Activated CD8-positive, alpha-beta memory T cell treated with anti-CD3 and anti-CD28 coated beads for 36 hours (primary cell): Measurements from ENCODE around the gene ZKSCAN4. TPM values are rescaled to one million over a fixed set of nuclear protein-coding genes. Genes with fewer than 3 reads are reported as not detected.

Experiments used
- CTCF ChIA-PET: fragments of 350-600 bp; sonication (Branson Sonifier 250); formaldehyde crosslinking; loops from one replicate; lab custom pipeline; 2021; ENCODE audit warnings: antibody characterized with exemption; lab: Charles Lee
- POLR2A ChIA-PET: fragments of 350-600 bp; sonication (Branson Sonifier 250); formaldehyde crosslinking; loops from one replicate; lab custom pipeline; 2021; ENCODE audit warnings: antibody characterized with exemption; lab: Charles Lee
- total RNA-seq, 2 experiments: library from RNA; stranded (reverse); gene quantifications; one replicate each; pipeline ENCODE4 v1.2.3, GENCODE V29; 2021

Gene ZKSCAN4
- total RNA-seq, 2 experiments from 2014 or later = 4.4 to 4.5 TPM

DNA sequence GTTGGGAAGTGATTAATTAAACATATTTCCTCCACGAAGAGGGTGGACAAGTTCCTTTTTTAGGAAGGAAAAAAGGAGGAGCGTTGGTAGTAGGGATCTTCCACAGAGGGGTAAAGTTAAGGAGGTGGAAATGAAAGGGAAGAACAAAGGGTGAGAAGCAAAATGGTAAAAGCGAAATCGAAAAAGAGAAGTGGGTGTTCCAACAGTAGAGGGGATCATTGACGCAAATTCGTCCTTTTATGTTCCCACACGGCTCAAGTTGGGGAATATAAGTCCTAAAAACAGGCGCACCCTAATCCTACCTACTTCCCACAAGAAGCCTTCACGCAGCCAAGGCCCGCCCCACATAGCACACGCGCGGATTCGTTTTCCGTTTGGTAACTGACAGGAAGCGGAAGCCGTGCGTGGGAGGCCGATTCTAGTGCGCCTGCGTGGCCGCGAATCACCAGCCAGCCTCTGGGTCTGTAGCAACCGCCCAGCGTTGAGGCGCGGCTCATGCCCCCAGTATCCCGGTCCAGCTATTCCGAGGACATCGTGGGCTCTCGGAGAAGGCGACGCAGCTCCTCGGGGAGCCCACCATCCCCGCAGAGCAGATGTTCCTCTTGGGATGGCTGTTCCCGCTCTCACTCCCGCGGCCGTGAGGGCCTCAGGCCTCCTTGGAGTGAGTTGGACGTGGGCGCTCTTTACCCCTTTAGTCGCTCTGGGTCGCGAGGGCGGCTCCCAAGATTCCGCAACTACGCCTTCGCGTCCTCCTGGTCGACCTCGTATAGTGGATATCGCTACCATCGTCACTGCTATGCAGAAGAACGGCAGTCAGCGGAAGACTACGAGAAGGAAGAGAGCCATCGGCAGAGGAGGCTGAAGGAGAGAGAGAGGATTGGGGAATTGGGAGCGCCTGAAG is 7.1 kb upstream of the ZKSCAN4 start, which contains the start of gene NKAPL:
TSS of gene NKAPL (plus strand) at position 421 of the 901 bp plus-strand sequence. CDS start at position 496, 75 bp downstream.
- ChIA-PET CTCF (no interaction called here), POLR2A (no interaction called here)

DNA sequence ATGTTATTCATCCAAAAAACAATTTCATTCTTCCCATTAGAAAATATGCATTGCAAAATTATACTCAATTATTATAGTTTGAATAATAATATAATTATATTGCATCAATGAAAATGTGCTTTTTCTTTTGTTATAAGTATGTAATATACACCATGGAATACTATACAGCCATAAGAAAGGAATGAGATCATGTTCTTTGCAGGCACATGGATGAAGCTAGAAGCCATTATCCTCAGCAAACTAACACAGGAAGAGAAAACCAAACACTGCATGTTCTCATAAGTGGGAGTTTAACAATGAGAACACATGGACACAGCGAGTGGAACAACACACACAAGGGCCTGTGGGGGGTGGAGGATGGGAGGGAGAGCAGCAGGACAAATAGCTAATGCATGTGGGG is 5.0 kb upstream of the ZKSCAN4 start:
- CTCF ChIA-PET = no interaction called here
- POLR2A ChIA-PET = no interaction called here

DNA sequence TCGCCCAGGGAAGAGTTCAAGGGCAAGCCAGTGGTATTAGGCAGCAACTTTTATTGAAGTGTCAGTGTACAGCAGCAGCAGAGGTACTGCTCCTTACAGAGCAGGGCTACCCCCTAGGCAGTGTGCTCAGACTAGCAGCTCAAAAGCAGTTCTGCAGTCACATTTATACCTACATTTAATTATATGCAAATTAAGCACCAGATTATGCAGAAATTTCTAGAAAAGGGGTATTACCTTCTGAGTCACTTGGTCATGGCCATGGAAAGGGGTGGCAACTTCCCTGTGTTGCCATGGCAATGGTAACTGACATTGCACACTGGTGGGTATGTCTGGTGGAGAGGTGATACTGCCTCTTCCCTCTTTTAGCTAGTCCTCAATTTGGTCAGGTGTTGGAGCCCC is 2.1 kb upstream of the ZKSCAN4 start:
- CTCF ChIA-PET = interaction anchor here (0.6 kb wide), 1 partner anchor 58 kb away, joined by 6 read pairs; no protein-coding TSS in a partner anchor
- POLR2A ChIA-PET = no interaction called here

DNA sequence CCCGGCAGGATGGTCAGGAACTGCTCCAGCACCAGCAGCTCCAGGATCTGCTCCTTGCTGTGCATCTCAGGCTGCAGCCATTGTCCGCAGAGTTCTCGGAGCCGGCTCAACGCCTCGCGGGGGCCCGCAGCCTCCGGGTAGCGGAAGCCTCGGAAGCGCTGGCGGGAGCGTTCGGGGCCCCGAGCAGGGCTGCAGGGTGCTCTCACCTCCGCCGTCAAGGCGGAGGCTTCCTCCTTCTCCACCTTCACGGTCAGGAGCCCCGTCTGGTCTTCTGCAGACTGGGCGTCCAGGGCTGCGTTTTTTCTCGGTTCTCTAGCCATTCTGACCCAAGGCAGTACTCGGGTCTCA is 434 bp downstream of the ZKSCAN4 start:
- CTCF ChIA-PET = no interaction called here
- POLR2A ChIA-PET = interaction anchor here (0.6 to 1.2 kb wide), 2 partner anchors 16 to 172 kb away, joined by 4 to 5 read pairs; partner anchors contain the start of genes ZNF165 and ZSCAN26

DNA sequence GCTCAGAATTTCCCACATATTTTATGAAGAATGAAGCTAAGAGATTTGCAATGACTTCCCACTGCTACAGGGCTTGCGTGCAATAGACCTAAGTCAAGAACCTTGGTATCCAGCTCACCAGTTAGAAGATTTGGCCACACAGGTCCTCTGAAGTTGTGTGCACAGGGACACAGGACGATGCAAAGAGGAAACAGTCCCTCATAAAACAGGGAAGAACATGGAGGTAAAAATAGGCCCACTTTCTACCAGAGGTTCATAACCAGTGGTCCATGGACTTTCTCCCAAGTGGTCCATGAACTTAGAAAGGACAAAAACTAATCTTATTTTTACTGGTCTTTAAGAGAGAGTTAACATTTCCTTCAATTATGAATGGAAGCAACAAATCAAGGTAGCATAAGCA is 1.3 kb downstream of the ZKSCAN4 start:
- CTCF ChIA-PET = no interaction called here

DNA sequence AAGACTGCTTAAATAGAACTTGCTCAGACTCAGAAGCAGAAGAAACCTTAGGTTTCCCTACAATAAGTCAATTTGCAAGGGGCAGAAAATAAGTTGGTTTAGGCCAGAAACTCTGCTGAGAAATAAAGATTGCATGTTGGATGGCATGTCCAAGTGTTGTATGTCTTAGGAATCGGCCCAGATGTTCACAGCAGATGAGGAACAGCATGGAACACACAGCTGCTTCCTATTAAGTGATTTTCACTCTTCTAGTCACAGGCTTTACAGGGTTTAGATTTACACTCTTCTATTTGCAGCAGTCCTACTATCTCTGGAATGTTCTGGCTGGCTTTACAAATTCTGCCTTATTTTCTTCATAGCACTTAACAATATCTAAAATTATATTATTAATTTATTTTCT is 3.2 kb downstream of the ZKSCAN4 start:
- CTCF ChIA-PET = no interaction called here

More for the DNA sequence above, 1.3 kb downstream of the ZKSCAN4 start:
- POLR2A ChIA-PET = no interaction called here

DNA sequence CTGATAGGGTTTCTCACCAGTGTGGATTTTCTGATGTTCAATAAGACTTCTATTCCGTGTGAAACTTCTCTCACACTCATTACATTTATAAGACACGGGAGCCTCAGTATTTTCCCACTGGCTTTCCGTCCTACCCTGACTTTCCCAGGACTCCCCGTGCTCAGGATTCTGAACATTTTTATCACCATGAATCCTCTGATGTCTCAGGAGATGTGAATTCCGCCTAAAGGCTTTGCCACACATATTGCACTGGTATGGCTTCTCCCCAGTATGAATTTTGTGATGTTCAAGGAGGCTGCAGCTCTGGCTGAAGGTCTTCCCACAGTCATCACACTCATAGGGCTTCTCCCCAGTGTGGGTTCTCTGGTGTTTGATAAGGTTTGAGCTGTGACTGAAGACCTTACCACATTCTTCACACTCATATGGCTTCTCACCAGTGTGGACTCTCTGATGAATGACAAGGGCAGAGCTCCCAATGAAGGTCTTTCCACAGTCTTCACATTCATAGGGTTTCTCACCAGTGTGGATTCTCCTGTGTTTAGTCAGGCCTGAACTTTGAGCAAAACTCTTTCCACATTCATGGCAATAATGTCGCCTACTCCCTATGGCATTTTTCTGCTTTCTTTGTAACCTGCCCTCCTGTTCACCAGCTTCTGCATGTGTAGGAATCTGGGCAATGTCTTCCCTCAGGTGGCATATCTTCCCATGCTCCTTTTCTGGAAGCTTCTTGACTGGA is 6.7 kb downstream of the ZKSCAN4 start:
- CTCF ChIA-PET = no interaction called here
- POLR2A ChIA-PET = no interaction called here

More for the DNA sequence above, 3.2 kb downstream of the ZKSCAN4 start:
- POLR2A ChIA-PET = no interaction called here

DNA sequence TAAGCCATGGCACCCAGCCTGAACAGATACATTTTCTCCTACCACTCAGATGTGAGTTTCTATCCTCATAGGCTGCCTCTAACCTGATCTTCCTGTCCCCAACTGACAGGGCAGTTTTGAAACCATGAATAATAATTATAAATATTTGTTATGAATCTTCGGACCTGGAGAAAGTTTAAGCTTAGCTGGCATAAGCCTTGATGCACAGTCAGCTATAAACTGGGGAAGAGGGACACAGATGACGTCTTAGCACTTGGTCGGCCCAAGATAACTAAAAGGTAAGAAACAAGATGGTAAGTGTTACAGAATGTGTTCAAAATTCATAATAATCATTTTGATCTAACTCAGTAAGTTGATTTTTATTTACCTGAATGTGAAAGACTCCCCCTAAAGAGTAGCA is 8.1 kb downstream of the ZKSCAN4 start:
- ChIA-PET POLR2A (no interaction called here), CTCF (no interaction called here)

DNA sequence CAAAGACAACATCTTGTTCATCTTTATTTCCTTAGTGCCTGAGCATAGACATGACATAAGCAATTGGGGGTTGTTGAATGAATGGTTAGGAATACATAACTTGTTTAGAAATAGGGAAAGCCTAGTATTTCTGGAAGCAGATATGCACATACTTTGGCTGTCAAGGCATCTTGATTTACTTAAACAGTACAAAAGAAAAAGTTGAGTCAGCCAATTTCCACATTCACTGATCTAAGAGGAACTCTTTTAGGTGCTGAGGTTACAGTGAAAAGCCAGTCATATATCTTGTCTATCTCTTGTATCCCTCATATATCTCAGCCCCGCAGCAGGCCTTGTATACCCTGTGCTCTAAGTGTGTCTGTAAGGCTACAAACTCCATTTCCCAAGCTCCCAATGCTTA is 11.6 kb downstream of the ZKSCAN4 start:
- POLR2A ChIA-PET = no interaction called here
- CTCF ChIA-PET = no interaction called here

DNA sequence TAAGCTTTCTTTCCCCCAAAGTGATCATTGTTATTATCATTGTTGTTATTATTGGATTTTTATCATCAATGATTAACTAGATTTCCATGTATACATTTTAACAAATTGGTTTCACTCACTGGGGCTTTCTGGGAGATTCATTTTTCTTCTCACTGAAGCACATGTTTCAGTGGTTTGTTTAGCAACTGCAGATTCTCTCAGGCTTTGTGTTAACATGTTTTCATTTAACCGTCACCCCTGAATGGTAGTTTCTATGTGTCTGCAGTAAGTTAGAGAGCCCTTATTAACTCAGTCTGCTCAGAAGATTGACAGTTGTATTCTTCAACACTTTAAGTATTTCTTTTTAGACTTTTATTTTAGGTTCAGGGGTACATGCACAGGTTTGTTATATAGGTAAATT is 12.4 kb downstream of the ZKSCAN4 start:
- ChIA-PET POLR2A (no interaction called here), CTCF (no interaction called here)

DNA sequence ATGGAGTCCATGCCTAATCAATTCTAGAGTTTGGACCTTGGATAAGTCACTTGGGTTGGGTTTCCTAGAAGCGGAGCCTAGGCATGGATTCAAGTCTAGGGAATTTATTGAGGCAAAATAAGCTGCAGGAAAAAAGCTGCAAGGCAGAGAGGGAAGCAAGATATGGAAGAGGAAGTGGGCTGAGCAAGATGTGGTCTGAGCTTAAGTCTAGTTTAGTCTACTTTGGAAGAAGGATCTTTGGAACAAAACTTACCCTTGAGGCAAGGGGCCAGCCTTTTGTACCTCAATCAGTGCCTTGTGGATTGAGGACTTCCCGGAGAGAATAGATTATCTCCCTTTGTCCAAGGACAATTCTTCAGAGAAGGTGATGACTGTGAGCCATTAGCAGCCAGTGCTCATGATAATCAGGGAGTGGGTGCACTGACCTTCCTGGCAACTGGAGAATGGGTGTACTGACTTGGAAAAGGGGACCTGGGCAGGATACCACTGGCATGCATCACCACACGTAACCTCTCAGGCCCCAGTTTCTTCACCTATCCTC is 16.1 kb downstream of the ZKSCAN4 start:
- ChIA-PET CTCF (no interaction called here), POLR2A (no interaction called here)

DNA sequence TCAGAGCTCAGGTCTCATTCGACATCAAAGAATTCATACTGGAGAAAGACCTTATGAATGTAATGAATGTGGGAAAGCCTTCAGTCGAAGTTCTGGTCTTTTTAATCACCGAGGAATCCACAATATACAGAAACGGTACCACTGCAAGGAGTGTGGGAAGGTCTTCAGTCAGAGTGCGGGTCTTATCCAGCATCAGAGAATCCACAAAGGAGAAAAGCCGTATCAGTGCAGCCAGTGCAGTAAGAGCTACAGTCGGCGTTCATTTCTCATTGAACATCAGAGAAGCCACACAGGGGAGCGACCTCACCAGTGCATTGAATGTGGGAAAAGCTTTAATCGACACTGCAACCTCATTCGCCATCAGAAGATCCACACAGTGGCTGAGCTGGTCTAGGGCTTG is 19.3 kb downstream of the ZKSCAN4 start:
- CTCF ChIA-PET = no interaction called here
- POLR2A ChIA-PET = no interaction called here

DNA sequence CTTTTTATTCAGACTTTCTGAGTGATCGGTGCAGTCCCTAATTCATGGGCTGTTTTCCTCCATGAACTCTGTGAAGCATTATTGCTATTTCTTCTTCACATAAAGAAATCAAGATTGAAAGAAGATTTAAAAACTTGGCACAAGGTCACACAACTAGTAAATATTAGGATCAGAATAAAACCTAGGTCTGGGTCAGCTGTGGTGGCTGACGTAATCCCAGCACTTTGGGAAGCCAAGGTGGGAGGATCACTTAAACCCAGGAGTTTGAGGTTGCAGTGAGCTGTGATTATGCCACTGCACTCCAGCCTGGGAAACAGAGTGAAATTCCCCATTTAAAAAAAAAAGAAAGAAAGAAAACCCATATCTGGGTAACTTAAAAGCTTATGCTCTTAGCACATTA is 25.6 kb downstream of the ZKSCAN4 start:
- CTCF ChIA-PET = interaction anchor here (1.0 to 1.5 kb wide), 2 partner anchors 8 to 129 kb away, joined by 3 read pairs; no protein-coding TSS in a partner anchor
- POLR2A ChIA-PET = no interaction called here

DNA sequence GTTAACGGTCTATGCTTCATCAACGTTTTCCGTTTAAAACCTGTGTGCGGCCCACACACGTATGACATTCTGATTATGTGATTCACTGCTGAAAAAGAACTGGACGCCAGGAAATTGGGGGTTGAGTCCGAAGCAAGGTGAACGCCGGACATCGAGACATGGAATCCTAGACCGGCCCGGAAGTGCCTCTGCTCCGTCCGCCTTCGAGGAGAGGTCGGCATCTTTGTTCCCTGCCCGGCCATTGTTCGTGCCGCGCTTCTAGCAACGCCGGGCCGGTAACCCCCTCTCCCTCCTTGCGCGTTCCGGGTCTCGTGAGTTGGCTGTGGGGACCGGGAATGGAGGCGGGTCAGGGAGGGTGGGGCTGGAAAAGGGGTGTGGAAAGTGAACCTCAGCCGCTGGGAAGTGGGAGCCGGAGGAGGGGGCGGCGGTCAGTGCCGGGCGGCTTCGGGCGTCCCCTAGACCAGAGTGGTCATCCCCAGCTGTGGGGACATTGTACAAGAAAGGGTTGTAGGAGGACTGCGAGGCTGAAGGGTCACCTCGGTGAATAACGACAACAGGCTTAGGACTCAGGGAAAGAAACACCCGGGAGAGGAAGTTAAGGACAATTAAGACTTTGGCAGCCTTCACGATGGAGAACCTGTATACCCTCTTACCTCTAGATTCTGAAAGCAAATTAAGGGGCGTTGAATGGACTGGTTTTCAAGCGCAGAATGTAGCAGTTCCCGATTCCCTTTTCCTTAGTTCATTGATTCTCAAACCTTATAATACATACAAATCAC is 26.8 kb downstream of the ZKSCAN4 start, which contains the start of gene ZSCAN9:
TSS of gene ZSCAN9 (plus strand) at position 220 of the 779 bp plus-strand sequence. CDS start 1,810 bp downstream, outside the sequence.
- CTCF ChIA-PET = interaction anchor here (1.0 kb wide), 1 partner anchor 131 kb away, joined by 3 read pairs; no protein-coding TSS in a partner anchor
- POLR2A ChIA-PET = no interaction called here

DNA sequence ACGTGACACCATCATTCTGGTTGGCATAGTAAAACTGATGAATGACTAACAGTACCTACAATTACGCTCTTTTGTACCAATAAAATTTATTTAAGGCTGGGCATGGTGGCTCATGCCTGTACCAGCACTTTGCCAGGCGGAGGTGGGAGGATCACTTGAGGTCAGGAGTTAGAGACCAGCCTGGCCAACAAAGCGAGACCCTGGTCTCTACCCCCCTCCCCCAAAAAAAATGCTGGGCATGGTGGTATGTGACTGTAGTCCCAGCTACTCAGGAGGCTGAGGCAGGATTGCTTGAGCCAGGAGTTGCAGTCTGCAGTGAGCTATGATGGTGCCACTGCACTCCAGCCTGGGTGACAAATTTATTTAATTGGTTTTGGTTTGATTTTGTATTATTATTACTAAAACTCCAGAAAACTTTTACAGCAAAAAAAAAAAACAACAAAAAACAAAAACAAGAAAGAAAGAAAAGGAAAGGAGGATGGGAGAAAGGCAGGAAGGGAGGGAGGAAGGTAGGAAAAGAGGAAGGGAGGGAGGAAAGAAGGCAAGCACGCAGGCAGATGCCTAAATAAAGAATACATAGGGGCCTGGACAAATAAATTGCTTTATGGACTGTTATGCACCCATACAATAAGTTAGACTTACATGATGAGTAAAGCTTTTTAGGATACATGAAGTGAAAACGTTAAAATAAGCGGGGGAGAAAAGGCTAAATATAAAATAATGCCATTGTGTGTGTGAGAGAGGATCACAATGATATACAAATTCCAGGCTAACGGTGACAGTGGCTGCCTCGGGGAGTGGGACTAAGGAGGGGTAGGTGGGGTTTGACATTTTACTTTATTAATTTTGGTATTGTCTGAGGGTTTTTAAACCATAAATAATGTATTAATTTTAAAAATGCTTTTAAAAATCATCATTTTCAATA is 27.7 kb downstream of the ZKSCAN4 start:
- CTCF ChIA-PET = no interaction called here
- POLR2A ChIA-PET = interaction anchor here (0.7 kb wide), 1 partner anchor 201 kb away, joined by 4 read pairs; no protein-coding TSS in a partner anchor

DNA sequence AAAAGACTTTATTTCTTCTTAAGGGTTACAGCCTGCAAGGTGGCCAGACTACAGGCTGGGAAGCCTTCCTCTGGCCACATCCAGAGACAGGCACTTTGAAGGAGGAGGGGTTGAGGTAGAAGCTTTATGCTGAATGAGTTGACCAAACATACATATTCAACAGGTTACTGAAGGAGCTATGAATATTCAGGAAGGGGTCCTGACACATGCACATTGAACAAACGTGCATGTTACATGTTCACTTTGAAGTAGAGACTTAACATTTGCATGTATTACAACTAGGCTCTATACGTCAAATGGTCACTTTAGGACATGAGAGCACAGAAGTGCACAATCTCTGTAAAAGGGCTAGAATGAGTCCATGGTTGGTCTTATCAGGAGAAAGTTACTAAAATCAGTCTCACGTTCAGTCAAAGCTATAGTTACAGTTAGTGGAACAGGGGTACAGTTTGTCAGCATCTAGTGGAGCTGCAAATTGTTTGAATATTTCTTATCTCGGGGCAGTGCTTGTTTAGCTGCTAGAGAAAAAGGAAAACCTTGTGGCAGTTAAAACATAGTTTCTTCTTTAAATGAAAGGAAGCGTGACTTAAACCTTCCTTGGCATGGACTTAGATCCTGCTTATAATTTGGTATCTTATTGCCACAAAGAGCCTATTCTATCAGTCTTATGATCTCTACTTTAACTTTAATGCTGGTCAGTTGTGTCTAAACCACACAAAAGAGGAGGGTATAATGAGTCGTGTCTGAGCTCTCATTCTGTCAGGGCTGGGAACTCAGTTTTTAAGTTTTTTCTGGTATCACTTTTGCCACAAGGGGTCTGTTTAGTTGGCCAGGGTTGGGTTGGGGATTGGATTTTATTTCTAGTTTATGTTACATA is 31.6 kb downstream of the ZKSCAN4 start:
- ChIA-PET CTCF (interaction anchor here (0.6 kb wide), 1 partner anchor 55 kb away, joined by 4 read pairs; no protein-coding TSS in a partner anchor), POLR2A (interaction anchor here (0.7 kb wide), 1 partner anchor 122 kb away, joined by 3 read pairs; no protein-coding TSS in a partner anchor)
